Fibroblast of gingiva (primary cell): Measurements from ENCODE around the gene IGFL2.
"Not testable (repeated sequence)": the region's sequence is repeated elsewhere in the genome, so short reads cannot be mapped to it uniquely, and the experiment has no call there.

ENCODE experiments used
- DNase-seq: peaks from one replicate; pipeline ENCODE4 v3.0.0-alpha.2; 2011; ENCODE audit warnings: low read depth

The IGFL2 gene

DNA sequence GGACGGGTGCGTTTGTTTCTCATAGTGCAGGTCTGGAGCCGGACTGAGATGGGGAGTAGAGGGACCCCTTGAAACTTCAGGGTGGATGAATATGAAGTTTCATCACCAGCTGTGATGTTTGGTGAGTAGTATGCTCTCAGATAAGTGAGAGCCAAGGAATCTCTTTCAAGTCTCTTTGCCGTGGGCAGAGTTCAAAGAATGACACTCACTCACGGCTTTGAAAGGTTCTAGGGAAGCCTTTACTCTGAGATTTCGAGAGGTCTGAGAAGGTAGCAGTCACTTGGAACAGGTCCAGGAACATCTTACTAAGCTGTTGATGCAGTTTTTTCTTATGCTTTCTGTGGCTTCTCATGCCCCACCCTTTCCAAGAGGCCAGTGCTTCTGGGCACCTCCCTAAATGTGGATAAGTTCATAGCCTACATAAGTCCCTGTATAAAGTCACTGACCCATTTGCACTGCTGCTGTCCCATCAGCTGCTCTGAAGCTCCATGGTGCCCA is at the start of gene IGFL2:
TSS of gene IGFL2 (plus strand) at position 448 of the 498 bp plus-strand sequence. CDS start at position 489, 41 bp downstream.
- no peak for DNase-seq

DNA sequence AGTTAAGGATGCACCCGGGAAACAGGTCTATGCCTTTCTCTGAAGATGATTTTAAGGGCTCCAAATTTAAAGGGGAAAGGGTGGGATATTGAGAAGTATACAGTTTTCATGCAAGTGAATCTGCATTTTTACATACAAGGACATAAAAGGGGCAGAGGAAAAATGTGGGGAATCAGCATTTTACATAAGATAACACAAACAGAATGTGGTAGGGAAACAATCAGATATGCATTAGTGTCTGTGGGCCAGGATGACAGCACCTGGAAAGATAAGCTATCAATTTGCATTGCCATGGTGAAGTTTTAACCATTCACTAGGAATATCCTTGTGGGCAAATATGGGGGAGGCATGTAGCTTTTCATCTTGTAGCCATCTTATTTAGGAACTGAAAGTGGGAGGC is 47.7 kb upstream of the IGFL2 start:
- DNase-seq, result no peak

GRCh38 chr19:46101293-46101692 is 46.7 kb upstream of the IGFL2 start:
- DNase-seq, result no peak

- not testable (repeated sequence) for DNase-seq
These were observed 45.7 kb upstream of the IGFL2 start for GRCh38 chr19:46102333-46102732.

DNA sequence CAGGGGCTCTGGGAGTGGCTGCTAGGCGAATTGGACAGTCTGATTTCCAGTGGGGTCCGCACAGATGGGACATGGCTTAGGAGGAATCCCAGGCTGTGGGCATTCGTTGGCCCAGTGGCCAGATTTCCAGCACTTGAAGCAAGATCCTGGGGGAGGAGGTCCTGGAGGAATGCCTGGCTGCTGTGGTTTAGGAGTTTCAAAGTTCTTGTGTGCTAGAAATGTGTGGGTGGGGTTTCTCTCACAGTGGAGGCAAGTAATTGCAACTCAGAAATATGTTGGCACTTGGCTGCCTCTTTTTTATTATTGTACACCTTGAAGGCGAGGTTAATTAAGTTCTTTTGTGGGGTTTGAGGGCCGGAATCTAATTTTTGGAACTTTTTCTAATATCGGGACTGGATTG is 40.7 kb upstream of the IGFL2 start:
- DNase-seq, result no peak

GRCh38 chr19:46109876-46110275 is 38.2 kb upstream of the IGFL2 start:
- no peak for DNase-seq

DNA sequence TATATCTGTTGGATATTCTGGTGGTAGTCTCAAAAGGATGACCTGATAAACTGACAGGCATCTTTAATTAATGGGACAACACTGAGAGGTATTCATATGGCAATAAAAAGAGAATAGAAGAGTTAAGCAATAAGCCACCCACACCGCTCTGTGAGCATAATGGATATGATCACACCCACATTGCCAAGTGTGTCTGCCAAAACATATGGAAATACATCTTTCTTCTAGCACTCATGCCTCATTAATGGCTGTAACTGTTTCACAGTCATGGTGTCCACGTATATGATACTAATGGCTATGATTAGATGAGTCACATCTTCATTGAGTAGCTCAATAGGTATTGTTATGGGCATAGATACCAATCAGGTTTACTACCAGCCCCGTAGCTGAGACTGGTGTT is 36.7 kb upstream of the IGFL2 start:
- no peak for DNase-seq

DNA sequence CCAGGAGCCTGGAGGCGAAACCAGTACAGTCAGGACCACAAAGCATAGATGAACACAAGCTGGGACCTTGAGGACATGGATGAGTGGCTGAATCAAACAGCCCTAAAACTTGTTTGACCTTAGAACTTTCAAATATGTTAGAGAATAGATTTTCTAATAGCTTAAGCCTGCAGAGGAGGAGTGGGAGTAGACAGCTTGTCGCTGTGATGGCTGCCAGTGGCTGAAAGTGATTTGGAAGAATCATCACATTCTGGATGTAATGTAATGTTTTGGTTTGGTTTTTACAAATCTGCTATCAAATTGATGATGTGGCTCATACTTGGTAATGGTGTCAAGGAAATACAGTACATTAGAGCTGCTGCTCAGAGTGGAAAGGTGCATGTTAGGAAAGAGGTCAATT is 35.5 kb upstream of the IGFL2 start:
- no peak for DNase-seq

- no peak for DNase-seq
These were observed 34.3 kb upstream of the IGFL2 start for GRCh38 chr19:46113726-46114125.

DNA sequence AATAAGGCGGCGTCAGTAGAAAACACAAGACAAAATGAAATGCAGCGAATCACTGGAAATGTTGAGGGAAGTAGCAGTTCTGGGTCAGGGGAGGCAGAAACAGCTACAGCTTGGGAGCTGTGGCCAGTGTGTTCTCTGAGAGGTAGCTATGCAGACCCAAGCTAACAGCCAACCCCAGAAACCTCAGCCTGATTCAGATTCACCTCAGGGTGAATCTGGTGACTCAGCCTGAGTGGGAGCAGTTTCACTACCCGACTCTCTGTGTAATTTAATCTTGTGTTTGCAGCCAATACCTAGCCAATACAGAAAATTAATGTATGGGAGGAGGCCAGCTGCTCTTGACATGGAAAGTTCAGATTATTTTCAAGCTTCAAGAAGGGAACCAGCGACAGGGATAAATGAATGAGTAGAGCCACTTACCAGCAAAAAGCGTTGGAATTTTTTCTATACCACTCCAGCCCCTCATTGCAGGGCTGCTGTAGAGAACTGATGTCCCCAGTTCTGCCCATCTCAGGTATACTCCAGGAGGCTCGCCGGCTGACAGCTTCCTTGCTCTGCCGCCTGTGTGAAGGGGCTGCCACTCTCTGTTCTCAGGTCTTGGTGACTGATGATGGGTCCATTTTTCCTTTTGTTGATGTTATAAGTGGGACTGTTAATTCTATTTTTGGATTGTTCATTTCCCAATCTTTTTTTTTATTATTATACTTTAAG is 32.5 kb upstream of the IGFL2 start:
- DNase-seq, result no peak

DNA sequence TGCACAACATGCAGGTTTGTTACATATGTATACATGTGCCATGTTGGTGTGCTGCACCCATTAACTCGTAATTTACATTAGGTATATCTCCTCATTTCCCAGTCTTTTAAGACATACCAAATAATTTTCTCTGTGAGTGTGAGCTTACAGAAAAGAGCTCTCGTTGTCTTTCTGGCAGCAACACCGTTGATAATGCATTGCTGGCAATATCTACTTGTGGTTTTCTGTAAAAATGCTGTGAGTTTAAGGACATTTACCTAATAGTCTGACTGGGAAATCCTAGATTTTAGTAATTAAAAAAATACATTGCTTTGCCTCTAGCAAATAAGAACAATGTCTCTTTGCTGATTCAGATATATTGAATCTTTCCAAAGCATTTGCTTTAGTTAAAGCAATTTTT is 31.9 kb upstream of the IGFL2 start:
- no peak for DNase-seq

DNA sequence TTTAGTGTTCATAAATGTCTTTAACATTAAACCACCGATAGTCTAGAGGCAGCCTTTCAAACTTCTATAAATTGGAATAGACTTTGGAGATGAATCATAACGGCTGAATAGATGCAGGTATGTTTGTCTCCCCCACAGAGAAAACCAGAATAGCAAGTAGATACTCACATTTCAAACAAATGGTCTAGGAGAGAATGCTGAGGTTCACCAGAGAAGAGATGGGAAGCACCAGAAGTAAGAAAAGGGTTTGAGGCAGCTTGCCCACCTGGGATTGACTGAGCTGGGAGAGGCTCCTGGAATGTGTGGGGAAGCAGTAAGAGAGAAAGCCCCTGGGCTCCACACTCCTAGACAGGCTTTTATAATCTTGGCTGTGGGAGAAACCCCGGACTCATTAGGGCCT is 29.9 kb upstream of the IGFL2 start:
- DNase-seq, result no peak

DNA sequence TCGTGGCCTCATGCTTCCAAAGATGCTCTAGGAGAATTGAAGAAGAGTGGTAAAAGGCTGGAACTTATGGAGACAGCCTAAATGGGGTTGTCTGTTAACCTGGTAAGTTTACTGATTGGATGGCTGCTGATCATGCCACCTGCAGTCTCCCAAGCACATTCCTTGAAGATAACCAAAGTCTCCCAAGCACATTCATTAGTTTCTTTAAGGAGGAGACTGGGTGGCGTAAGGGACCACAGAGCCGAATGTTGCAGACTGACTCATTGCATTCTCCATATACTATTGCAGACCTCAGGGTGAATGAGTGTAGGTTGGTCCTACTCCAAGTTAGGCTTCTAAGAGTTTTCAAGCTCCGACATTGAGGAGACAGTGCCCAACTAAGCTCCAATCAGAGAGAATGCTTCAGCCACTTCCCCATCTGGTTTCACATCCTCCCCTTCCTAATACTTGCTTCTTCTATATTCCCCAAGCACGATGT is 23.4 kb upstream of the IGFL2 start, which contains the start of gene IGFL3:
TSS of gene IGFL3 (minus strand) at position 51 of the 478 bp plus-strand sequence. CDS start at position 12, 39 bp downstream.
- DNase-seq, result no peak

- DNase-seq, result no peak
These were observed 22.6 kb upstream of the IGFL2 start for GRCh38 chr19:46125447-46125846.

- DNase-seq, result no peak
These were observed 21.9 kb upstream of the IGFL2 start for GRCh38 chr19:46126086-46126580.

DNA sequence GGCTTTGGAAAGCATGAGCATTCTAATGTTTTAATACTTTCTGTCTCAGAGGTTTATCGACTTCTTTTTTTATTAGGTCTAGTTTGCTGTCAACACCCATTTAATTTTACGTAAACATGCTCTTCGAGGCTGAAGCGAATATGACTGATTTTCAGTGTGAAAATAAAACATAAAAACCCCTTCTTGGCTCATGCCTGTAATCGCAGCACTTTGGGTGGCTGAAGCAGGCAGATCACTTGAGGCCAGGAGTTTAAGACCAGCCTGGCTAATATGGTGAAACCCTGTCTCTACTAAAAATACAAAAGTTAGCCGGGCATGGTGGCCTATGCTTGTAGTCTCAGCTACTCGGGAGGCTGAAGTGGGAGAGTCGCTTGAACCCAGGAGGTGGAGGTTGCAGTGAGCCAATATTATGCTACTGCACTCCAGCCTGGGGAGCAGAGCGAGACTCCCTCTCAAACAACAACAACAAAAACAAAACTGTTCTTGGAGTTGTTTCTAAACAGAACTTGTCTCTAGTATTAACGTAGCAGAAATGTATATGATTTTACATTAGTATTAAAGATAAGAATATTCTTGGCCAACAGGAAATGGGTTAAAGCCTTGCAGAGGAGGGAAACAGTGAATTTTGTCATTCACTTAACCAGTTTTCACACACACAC is 16.4 kb upstream of the IGFL2 start:
- no peak for DNase-seq

- no peak for DNase-seq
These were observed 15.4 kb upstream of the IGFL2 start for GRCh38 chr19:46132508-46133100.

DNA sequence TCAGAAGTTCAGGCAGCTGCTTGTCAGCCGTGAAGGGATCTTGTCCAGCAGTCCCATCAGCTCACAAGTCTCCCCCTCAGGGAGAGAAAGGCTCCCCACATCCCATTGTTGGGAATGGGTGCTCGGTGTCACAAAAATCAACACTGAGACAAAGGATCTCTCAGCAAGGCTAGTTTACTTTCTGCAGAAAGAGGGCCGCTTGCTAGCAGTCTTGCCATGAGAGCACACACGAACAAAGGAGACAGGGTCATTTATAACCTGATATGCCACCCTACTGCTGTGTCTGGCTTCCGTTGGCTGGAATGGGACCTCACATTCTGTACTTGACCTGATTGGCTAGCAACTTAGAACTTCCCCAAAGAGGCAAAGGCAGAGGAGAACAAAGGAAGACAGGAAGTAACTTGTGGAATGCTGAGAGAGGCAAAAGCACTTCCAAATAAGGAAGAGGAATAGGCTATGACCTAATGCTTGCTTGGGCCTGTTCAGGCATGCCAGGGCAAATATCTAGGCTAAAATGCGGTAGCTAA is 14.9 kb upstream of the IGFL2 start:
- peak; percentile 54 for DNase-seq

DNA sequence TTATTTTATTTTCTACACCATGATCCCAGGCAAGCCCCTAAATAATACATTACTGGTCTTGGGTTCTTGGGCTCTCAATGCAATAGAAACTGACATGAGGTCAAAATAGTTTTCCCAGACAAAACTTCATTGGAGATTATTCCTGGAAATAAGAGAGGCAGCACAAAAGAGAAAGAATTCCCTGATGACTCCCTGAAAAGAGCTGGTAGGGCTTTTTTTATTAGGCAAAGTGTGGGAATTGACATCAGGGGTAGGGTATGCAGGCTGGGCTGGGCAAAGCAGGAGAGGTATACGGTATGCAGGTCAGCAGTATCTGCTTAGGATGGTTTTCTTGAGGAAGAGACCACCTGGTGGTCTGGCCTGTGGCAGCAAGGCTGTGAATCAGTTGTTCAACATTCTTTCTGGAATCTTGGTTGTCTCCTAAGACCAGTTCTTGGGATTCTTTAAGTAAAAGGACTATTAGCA is 14.2 kb upstream of the IGFL2 start:
- no peak for DNase-seq

- DNase-seq, result no peak
These were observed 13.5 kb upstream of the IGFL2 start for GRCh38 chr19:46134527-46134926.

DNA sequence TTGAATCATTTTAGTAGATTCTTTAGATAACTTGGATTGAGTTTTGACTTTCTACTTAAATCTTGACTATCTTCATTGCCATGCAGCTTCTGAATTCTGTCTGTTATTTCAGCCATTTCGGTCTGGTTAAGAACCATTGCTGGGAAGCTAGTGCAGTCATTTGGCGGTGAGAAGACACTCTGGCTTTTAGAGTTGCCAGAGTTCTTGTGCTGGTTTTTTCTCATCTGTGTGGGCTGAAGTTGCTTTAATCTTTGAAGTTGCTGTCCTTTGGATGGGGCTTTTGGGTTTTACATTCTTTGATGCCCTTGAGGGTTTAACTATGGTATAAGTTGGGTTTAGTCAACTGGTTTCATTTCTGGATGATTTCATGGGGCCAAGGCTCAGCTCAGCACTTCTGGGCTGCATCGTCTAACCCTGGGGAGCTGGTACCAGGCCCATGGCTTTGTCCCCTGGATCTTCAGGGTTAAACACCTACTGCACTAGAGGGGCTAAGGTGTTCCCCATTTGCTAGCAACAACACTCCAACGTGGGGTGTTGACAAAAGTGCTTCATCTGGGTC is 10.0 kb upstream of the IGFL2 start:
- DNase-seq, result no peak

- DNase-seq, result no peak
These were observed 6.6 kb upstream of the IGFL2 start for GRCh38 chr19:46141421-46141820.
